Activated T-cell treated with anti-CD3 and anti-CD28 coated beads, Interleukin-2, amount 50 U/mL, for 24 hours (primary cell): ENCODE measurements around the gene ARF5.
A peak's percentile ranks its signal among the peaks of the same experiment; 100 is the strongest.

Experiments
- DNase-seq: peaks from one replicate; pipeline ENCODE4 v3.0.0-alpha.2; 2020
- H3K27ac Mint-ChIP-seq: 2 replicates; pipeline ENCODE4 v1.8.0; 2020; ENCODE audit warnings: mild to moderate bottlenecking, mixed read lengths
- H3K27me3 Mint-ChIP-seq: 2 replicates; pipeline ENCODE4 v1.8.0; 2020; ENCODE audit warnings: mixed read lengths
- H3K36me3 Mint-ChIP-seq: 2 replicates; pipeline ENCODE4 v1.8.0; 2020; ENCODE audit warnings: low read depth, mixed read lengths
- H3K4me1 Mint-ChIP-seq: 2 replicates; pipeline ENCODE4 v1.8.0; 2020; ENCODE audit warnings: low read depth, mixed read lengths
- H3K4me3 Mint-ChIP-seq: 2 replicates; pipeline ENCODE4 v1.8.0; 2020; ENCODE audit warnings: mild to moderate bottlenecking, moderate library complexity, mixed read lengths
- H3K9me3 Mint-ChIP-seq: 2 replicates; pipeline ENCODE4 v1.8.0; 2020; ENCODE audit warnings: mixed read lengths

ARF5 gene

DNA sequence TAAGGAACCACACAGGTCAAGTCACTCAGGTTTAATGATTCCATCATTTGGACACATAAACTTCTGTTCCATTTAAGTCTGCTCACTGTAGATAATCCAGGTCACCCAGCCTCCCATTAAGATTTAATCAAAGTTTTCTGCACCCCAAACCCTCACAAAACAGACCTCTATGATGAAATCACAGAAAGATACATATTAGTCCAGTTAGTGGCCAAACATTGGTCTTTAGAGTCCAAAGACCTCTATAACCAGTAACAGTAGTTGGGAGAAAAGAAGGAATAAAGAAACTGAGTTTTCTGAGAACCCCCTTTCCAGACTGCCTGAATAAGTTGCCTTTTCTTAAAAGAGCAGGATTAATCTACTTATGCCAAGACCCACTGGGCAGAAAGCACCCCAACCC lies 7.6 kb upstream of the ARF5 start:
- no peaks in the 10 kb centered on the region for H3K27me3 Mint-ChIP-seq
- H3K27ac Mint-ChIP-seq, result no peak overlapping the region
- peaks cover 55% of the 10 kb centered on the region for H3K4me1 Mint-ChIP-seq
- H3K4me3 Mint-ChIP-seq, result no peak overlapping the region
- DNase-seq, result no peak
- no peaks in the 10 kb centered on the region for H3K9me3 Mint-ChIP-seq
- peaks cover 74% of the 10 kb centered on the region for H3K36me3 Mint-ChIP-seq

DNA sequence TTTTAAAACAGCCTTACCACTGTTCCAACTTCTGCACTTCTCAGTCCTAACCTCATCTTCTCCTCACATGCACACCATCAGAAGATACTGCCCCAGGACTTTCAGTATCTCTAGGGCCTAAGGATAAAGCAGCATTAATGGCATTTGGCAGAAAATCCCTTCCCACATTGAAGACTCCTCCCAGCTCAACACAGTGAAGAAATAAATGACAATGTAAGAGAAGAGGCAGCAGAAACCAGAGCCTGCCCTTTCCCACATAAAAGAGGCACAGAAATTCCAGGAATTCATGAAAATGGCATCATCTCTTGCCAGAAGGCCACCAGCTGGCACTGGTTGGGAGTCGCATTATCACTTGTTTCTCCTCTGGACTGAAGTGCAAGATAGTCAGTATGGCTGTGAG lies 6.5 kb upstream of the ARF5 start:
- H3K9me3 Mint-ChIP-seq, result no peaks in the 10 kb centered on the region
- H3K4me1 Mint-ChIP-seq, result peaks cover 65% of the 10 kb centered on the region
- H3K4me3 Mint-ChIP-seq, result no peak overlapping the region
- no peak overlapping the region for H3K27ac Mint-ChIP-seq
- no peaks in the 10 kb centered on the region for H3K27me3 Mint-ChIP-seq
- DNase-seq, result no peak
- peaks cover 72% of the 10 kb centered on the region for H3K36me3 Mint-ChIP-seq

DNA sequence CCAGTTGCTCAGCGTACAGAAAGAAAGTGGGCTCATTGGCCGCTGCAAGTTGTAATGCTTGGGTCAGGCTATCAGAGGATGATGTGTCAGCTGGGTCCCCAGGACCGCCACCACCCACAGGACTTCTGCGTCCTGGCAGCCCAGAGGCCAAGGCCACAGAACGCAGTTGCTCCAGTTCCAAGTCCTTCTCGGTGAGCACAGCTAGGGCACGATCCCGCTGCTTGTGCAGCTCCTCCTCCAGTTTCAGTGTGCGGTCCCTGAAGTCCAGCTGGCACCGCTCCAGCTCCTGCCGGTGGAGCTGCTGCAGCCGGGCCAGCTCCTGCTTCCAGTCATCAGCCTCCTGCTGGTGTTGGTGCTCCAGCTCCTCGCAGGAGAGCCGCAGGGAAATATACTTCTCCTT lies 5.8 kb upstream of the ARF5 start:
- no peak overlapping the region for H3K4me3 Mint-ChIP-seq
- H3K27me3 Mint-ChIP-seq, result no peaks in the 10 kb centered on the region
- H3K27ac Mint-ChIP-seq, result no peak overlapping the region
- H3K36me3 Mint-ChIP-seq, result peaks cover 68% of the 10 kb centered on the region
- peaks cover 71% of the 10 kb centered on the region for H3K4me1 Mint-ChIP-seq
- no peaks in the 10 kb centered on the region for H3K9me3 Mint-ChIP-seq
- DNase-seq, result no peak

DNA sequence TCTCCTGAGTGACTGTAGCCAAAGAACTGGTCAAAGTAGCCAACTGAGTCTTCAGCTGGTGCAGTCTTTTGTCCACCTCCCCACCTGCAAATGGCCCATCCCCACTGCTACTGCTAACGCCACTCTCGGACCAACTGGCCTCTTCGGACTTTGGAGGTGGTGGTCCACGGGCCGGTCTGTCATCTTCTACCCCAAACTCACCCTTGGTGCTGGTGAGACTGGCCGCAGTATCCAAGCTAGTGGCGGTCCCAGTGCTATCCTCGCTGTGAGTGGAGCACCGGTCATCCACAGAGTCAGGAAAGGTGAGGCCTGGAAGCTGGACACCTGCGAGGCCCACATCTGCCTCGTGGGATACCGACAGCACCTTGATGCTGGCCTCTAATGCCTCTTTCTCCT lies 3.6 kb upstream of the ARF5 start:
- peak overlapping the region; percentile 93 for H3K27ac Mint-ChIP-seq
- H3K4me1 Mint-ChIP-seq, result peaks cover 75% of the 10 kb centered on the region
- no peak for DNase-seq
- no peaks in the 10 kb centered on the region for H3K27me3 Mint-ChIP-seq
- peak overlapping the region; percentile 91 for H3K4me3 Mint-ChIP-seq
- H3K36me3 Mint-ChIP-seq, result peaks cover 56% of the 10 kb centered on the region
- H3K9me3 Mint-ChIP-seq, result no peaks in the 10 kb centered on the region

DNA sequence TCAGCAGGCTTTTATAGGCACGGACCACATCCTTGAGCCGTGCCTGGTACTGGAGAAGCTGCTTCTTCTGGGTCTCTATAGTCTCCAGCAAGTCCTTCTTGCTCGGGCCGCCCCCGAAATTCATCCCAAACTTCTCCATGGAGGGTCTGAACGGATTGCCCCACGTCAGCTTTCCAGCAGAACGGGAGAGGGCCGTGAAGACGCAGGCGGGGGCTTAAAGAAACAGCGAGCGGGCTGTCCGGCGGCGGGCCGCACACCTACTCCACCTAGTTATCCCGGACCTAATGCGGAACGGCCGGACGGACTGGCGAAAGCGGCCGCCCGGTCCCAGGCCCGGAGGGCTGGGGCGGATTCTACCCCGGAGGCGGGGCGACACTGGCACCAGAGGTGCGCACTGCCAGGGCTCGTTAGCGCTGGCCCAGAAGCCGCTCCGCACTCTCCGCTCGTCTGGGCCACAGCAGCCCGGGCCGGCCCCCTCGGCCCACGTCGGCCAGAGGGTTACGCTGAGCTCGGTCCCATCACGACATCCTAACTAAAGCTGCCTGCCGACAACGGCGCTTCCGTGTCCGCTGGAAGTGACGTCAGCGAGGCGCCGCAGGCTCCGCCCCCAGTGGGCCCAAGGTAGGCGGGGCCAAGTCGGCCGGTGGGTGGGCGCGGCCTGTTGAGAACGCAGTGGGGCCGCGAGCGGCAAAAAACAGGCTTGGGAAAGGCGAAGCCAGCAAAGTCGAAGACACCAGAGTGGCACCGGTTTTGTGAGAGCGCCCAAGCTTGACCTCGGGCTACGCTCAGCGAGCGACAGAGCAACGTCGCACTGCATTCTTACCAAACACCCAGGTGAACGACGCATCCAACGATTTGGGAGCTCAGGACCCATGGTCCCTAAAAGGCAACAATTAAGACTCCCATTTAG lies 2.9 kb upstream of the ARF5 start, which contains the start of gene GCC1:
GCC1 (minus strand) TSS at position 553 of the 910 bp plus-strand sequence; CDS start at position 139, 414 bp downstream.
- peak; percentile 99 for DNase-seq
- H3K36me3 Mint-ChIP-seq, result peaks cover 54% of the 10 kb centered on the region
- H3K9me3 Mint-ChIP-seq, result no peaks in the 10 kb centered on the region
- H3K27ac Mint-ChIP-seq, result peak within 1 kb of the TSS; percentile 93
- H3K4me1 Mint-ChIP-seq, result peaks cover 77% of the 10 kb centered on the region
- H3K27me3 Mint-ChIP-seq, result no peaks in the 10 kb centered on the region
- peak within 1 kb of the TSS; percentile 91 for H3K4me3 Mint-ChIP-seq

DNA sequence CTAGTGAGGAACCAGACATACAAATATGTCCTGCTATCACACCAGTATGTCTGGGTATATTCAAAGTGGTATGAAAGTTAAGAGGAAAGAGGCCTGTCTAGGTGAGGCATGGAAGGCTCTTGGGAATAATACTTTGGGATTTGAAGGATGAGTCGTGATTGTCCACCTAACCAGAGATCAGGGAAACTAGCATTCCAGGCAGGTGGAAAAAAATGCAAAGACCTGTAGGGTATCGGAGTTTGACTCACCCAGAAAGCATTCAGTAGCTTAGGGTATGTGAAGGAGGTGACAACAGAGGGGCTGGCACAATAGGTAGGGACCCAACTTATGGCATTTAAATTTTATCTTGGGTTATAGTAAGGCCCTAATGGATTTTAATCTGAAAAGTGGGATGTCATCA lies 1.9 kb upstream of the ARF5 start:
- DNase-seq, result no peak
- no peaks in the 10 kb centered on the region for H3K9me3 Mint-ChIP-seq
- H3K36me3 Mint-ChIP-seq, result peaks cover 54% of the 10 kb centered on the region
- no peaks in the 10 kb centered on the region for H3K27me3 Mint-ChIP-seq
- H3K4me3 Mint-ChIP-seq, result no peak overlapping the region
- H3K27ac Mint-ChIP-seq, result no peak overlapping the region
- H3K4me1 Mint-ChIP-seq, result peaks cover 73% of the 10 kb centered on the region

DNA sequence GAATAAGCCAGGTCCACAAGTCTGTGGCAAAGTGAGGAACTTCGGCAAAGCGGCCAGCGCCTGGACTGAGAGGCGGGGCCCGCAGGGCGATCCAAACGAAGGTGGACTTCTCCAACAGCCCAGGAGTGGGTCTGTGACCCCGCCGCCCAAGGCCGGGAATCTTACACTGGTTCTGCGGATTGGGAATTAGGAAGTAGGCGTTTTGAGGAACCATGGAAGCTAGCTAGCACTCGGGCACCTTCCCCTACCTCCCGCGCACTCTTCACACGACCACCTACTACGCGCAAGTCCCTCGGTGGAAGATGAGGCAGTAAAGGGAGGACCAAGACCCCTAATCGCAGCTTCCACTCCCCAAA lies 570 bp upstream of the ARF5 start:
- DNase-seq, result no peak
- Mint-ChIP-seq H3K36me3 (peaks cover 51% of the 10 kb centered on the region), H3K27me3 (no peaks in the 10 kb centered on the region), H3K4me1 (peaks cover 65% of the 10 kb centered on the region), H3K27ac (no peak overlapping the region), H3K9me3 (no peaks in the 10 kb centered on the region), H3K4me3 (peak overlapping the region; percentile 76)

DNA sequence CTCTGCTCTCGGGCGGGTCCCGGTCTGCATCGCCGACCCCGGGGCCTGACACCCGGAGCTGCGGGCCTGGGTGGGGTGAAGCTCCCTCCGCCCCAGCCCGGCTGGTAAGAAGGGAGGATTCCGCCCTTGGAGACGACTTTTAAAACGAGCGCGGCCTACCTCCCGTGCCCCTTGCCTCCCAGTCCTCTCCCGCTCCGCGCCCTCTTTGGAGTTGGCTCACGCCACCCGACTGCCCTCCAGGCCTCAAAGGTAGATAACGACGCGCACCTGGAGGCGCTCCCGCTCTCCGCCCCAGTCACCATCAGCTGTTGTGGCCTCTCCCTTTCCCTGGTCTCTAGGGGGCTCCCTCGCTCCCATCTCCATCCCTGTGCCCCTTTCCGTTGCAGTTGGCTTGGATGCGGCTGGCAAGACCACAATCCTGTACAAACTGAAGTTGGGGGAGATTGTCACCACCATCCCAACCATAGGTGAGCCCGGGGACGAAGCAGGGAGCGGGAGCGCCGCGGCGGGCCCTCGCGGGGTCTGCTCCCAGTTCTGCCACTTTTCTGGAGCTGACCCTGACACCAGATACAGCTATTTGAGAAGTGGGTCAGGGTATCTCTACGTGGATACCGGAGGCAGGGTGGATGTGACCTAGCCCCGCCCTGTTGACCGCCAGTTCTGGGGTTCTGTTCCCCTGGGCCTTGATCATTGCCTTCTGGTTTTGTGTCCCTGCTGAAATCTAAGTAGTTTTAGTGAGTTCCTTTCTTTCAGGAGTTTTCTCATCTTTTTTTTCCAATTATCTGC lies 679 bp downstream of the ARF5 start:
- DNase-seq, result no peak
- Mint-ChIP-seq H3K27me3 (no peaks in the 10 kb centered on the region), H3K4me1 (peaks cover 52% of the 10 kb centered on the region)

DNA sequence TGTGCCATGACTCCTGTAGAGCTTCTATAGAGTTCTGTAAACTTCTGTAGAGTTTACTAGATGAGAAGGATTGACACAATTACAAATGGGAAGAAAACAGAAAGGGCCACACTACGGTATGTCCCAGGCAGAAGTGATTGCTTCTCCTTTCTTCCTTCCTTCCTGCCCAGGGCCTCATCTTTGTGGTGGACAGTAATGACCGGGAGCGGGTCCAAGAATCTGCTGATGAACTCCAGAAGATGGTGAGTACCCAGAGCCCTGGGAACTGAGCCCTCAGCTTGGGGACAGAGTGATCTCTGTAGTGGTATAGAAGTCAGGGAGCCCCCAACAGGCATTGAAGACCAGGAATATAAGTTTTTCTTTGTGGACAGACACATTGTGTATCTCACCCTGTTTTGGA lies 1.7 kb downstream of the ARF5 start:
- peak overlapping the region; percentile 85 for H3K4me3 Mint-ChIP-seq
- H3K27ac Mint-ChIP-seq, result peak overlapping the region; percentile 68
- H3K4me1 Mint-ChIP-seq, result peaks cover 42% of the 10 kb centered on the region

More for the DNA sequence above, 679 bp downstream of the ARF5 start:
- H3K4me3 Mint-ChIP-seq, result peak overlapping the region; percentile 85
- H3K36me3 Mint-ChIP-seq, result peaks cover 44% of the 10 kb centered on the region
- H3K9me3 Mint-ChIP-seq, result no peaks in the 10 kb centered on the region
- H3K27ac Mint-ChIP-seq, result peak overlapping the region; percentile 89

DNA sequence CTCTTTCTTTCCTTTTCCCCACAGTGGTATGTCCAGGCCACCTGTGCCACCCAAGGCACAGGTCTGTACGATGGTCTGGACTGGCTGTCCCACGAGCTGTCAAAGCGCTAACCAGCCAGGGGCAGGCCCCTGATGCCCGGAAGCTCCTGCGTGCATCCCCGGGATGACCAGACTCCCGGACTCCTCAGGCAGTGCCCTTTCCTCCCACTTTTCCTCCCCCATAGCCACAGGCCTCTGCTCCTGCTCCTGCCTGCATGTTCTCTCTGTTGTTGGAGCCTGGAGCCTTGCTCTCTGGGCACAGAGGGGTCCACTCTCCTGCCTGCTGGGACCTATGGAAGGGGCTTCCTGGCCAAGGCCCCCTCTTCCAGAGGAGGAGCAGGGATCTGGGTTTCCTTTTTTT lies 3.0 kb downstream of the ARF5 start:
- H3K27me3 Mint-ChIP-seq, result no peaks in the 10 kb centered on the region
- H3K9me3 Mint-ChIP-seq, result no peaks in the 10 kb centered on the region
- peaks cover 35% of the 10 kb centered on the region for H3K4me1 Mint-ChIP-seq
- no peak for DNase-seq
- H3K27ac Mint-ChIP-seq, result no peak overlapping the region
- peaks cover 34% of the 10 kb centered on the region for H3K36me3 Mint-ChIP-seq
- H3K4me3 Mint-ChIP-seq, result no peak overlapping the region

More for the DNA sequence above, 1.7 kb downstream of the ARF5 start:
- H3K36me3 Mint-ChIP-seq, result peaks cover 36% of the 10 kb centered on the region
- no peaks in the 10 kb centered on the region for H3K9me3 Mint-ChIP-seq
- no peaks in the 10 kb centered on the region for H3K27me3 Mint-ChIP-seq
- no peak for DNase-seq

DNA sequence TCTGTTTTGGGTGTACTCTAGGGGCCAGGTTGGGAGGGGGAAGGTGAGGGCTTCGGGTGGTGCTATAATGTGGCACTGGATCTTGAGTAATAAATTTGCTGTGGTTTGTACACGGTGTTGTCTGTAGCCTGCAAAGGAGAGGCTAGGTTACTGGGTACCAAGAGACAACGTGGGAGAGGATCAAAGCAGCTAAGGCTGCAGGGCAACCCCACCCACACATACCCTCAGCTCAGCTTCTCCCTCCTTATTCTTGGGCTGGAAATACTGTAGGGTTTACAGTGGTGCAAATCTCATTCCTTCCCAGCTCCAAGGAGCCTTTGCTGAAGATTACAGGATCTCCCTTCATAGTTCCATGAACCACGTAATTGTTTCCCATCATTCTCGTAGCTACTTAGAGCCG lies 3.4 kb downstream of the ARF5 start:
- Mint-ChIP-seq H3K36me3 (peaks cover 34% of the 10 kb centered on the region), H3K27me3 (no peaks in the 10 kb centered on the region), H3K27ac (no peak overlapping the region), H3K9me3 (no peaks in the 10 kb centered on the region), H3K4me1 (peaks cover 31% of the 10 kb centered on the region), H3K4me3 (no peak overlapping the region)
- no peak for DNase-seq

DNA sequence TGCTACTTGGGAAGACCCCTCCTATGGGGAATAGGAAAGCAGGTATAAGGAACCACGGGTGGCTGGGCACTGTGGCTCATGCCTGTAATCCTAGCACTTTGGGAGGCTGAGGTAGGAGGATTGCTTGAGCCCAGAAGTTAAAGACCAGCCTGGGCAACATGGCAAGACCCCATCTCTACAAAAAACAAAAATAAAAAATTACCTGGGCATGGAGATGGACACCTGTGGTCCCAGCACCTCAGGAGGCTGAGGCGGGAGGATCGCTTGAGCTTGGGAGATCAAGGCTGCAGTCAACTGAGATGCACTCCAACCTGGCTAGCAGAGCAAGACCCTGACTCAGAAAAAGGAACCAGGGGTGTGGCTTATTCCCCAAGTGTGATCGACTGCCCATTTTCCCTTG lies 4.3 kb downstream of the ARF5 start:
- no peak for DNase-seq
- Mint-ChIP-seq H3K27ac (no peak overlapping the region), H3K4me3 (no peak overlapping the region), H3K4me1 (peaks cover 23% of the 10 kb centered on the region), H3K36me3 (peaks cover 34% of the 10 kb centered on the region), H3K9me3 (no peaks in the 10 kb centered on the region), H3K27me3 (no peaks in the 10 kb centered on the region)

DNA sequence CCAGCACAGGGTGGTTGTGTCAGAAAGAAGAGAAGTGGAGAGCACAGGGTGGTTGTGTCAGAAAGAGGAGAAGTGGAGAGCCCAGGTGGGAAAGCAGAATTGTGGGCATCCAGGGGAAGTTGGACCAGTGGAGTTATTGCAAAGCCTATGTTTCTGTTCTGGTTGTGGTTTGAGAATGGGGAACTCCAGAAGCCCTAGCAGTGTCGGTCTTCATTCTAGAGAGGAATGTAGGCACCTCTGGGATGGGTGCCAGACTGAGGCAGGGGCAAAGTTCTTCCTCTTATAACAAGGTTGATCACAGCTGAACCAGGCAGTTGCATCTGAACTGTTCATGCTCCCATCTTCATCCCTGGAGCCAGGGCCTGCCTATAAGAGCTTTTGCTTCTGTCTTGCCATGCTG lies 6.3 kb downstream of the ARF5 start:
- H3K36me3 Mint-ChIP-seq, result peaks cover 31% of the 10 kb centered on the region
- H3K4me3 Mint-ChIP-seq, result no peak overlapping the region
- DNase-seq, result no peak
- H3K9me3 Mint-ChIP-seq, result no peaks in the 10 kb centered on the region
- no peaks in the 10 kb centered on the region for H3K27me3 Mint-ChIP-seq
- H3K4me1 Mint-ChIP-seq, result peaks cover 18% of the 10 kb centered on the region
- H3K27ac Mint-ChIP-seq, result no peak overlapping the region

DNA sequence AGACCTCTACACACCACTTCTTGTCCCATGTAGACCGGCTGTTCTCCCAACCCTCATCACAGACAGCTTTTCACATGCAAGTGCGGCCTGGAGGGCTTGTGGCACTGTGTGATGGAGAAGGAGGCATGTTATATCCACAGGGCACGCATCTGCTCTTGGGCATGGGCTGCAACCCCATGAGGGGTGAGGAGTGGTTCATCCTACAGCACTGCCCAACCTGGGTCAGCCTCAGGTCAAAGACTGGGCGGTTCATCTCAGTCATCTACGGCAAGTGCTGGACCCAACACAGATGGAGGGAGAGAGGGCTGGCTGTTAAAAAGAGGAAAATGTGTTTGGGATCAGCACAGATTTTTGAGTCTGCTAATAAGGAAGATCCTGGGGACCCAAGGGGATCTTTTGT lies 7.5 kb downstream of the ARF5 start:
- no peak for DNase-seq
- no peaks in the 10 kb centered on the region for H3K27me3 Mint-ChIP-seq
- H3K4me1 Mint-ChIP-seq, result peaks cover 7% of the 10 kb centered on the region
- peaks cover 22% of the 10 kb centered on the region for H3K36me3 Mint-ChIP-seq
- no peaks in the 10 kb centered on the region for H3K9me3 Mint-ChIP-seq
- no peak overlapping the region for H3K4me3 Mint-ChIP-seq
- H3K27ac Mint-ChIP-seq, result no peak overlapping the region

DNA sequence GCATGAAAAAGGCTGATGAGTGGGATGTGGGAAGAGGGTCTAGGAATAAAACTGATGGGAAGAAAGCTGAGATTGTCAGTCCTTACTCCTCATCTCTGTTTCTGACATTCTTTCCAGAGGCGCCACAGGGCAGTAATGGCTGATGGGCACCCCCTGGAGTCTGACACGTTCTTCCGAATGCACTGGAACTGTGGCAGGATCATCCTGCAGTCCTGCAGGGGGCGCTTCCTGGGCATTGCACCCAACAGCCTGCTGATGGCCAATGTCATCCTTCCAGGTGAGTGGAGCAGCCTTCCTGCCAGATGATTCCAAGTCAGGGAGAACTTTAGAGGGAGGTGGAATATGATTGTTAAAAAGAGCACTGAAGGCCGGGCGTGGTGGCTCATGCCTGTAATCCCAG lies 10.1 kb downstream of the ARF5 start:
- DNase-seq, result no peak
- Mint-ChIP-seq H3K4me3 (no peak overlapping the region), H3K27ac (no peak overlapping the region), H3K36me3 (no peaks in the 10 kb centered on the region), H3K9me3 (no peaks in the 10 kb centered on the region), H3K4me1 (no peaks in the 10 kb centered on the region), H3K27me3 (no peaks in the 10 kb centered on the region)
